Epithelial cell of proximal tubule (primary cell): ENCODE data around the gene BLOC1S1. TPM values are rescaled to one million over a fixed set of nuclear protein-coding genes. Genes with fewer than 3 reads are reported as not detected.

Experiments
- DNase-seq: peaks from one replicate; pipeline ENCODE4 v3.0.0-alpha.2; 2011; ENCODE audit warnings: low read depth
- H3K4me3 ChIP-seq: 2 replicates; pipeline ENCODE4 v1.5.1; 2011; ENCODE audit warnings: low read depth, mild to moderate bottlenecking, low read length
- total RNA-seq: library from RNA; depleted of rRNA; stranded (reverse); fragments of >200 nt; gene quantifications from 2 replicates; pipeline ENCODE4 v1.2.3, GENCODE V29; 2015
- TF ChIP-seq, protein P1 (sequence below): conservative IDR thresholded peaks from 2 replicates; pipeline ENCODE4 v1.5.1; 2012; ENCODE audit warnings: low read depth, mild to moderate bottlenecking, low read length

Gene BLOC1S1
- total RNA-seq, 1 donor from 2014 or later: 187 TPM

DNA sequence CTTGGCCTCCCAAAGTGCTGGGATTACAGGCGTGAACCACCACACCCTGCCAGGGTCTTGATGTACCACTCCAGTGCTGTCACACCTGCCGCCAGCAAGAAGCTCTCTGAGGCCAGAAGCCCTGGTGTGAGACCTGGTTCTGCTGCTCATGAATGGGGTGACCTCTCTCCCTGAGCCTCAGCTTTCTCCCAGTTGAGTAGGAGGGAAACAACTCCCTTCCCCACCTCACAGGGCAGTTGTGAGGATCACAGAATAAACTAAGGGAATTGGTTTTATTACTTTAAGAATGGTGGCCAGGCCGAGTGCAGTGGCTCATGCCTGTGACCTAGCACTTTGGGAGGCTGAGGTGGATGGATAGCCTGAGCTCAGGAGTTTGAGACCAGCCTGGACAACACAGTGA is 18.7 kb downstream of the BLOC1S1 start:
- DNase-seq: no peak
- TF ChIP-seq, protein P1, sequence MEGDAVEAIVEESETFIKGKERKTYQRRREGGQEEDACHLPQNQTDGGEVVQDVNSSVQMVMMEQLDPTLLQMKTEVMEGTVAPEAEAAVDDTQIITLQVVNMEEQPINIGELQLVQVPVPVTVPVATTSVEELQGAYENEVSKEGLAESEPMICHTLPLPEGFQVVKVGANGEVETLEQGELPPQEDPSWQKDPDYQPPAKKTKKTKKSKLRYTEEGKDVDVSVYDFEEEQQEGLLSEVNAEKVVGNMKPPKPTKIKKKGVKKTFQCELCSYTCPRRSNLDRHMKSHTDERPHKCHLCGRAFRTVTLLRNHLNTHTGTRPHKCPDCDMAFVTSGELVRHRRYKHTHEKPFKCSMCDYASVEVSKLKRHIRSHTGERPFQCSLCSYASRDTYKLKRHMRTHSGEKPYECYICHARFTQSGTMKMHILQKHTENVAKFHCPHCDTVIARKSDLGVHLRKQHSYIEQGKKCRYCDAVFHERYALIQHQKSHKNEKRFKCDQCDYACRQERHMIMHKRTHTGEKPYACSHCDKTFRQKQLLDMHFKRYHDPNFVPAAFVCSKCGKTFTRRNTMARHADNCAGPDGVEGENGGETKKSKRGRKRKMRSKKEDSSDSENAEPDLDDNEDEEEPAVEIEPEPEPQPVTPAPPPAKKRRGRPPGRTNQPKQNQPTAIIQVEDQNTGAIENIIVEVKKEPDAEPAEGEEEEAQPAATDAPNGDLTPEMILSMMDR: no peak
- no peak overlapping the region for H3K4me3 ChIP-seq

DNA sequence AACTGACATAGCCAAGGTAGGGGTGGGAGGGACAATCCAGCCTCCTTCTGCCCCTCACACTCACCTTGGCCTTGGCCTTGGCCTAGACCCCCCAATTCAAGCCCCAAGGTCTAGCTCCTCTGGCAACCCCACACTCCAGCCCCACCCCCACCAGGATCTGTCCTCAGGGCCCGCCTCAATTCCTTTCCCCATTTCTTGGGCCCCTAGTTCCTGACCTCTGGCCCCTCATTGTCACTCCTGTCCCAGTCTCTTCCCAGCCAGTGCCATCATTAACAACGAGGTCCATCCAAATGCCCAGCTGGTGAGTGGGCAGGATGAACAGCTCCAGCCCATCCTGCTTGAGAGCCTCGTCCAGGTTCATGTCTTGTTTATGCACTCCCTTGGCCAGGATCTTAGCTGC is 20.2 kb downstream of the BLOC1S1 start:
- TF ChIP-seq, protein P1: no peak
- DNase-seq: no peak
- no peak overlapping the region for H3K4me3 ChIP-seq

DNA sequence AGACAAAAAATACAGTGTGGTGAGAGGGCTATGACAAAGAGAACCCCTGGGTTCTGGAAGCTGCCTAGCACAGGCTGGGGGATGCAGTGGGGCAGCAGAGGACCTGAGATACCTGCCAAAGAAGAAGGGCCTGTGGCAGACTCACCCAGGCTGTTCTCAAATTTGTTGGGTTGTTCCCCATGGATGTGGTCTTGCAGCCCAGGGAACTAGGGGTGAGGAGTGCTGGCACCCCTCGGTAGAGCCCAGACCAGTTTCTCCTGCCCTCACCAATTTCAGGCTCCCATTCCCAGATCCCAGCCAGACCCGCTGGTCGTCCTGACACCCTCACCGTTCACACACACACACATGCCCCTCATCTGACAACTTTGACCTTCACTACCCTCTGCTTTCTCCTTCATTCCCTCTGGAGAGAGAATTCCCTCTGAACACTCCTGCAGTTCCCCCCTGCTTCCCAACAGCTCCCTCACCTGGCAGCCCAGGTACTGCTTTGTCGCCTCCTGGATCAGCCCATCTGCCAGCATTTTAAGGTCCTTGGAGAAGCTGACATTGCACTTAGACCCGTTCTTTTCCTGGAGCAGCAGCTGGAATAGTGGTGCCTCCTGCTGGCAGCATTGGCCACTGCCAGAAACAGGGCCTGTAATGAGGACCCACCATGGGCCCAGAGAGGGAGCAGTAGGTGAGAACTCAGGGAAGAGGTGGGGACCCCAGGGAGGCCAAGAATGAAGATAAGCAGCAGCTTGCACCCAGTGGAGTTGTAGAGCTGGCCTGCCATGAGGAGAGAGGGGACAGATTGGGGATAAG is 21.1 kb downstream of the BLOC1S1 start:
- no peak overlapping the region for H3K4me3 ChIP-seq
- DNase-seq: no peak
- TF ChIP-seq, protein P1: peak; percentile 98

DNA sequence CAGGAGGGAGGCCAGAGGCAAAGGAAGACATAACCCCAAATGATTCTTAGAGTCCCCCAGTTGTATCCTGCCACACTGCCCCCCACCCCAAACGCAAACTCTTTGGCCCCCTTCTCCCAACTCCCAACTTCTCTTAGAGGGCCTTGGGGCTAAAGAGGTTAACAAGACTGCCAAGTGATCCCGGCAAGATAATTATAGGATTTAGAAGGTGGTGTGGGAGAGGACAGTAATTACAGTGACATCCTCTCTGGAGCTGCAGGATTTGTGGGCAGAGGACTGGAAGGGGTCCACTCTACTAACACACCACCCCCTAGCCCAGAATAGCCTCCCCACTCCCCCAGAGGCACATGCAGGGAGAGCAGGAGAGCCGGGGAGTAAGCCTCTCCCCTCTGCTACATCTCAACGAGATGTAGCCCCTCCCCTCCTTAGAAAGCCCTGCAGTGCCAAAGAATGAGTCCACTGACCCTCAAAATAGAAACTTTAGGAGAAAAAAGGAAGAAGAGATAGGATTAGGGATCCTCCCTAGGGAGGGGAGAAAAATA is 21.8 kb downstream of the BLOC1S1 start:
- H3K4me3 ChIP-seq: peak overlapping the region; percentile 61
- TF ChIP-seq, protein P1: no peak
- DNase-seq: no peak

DNA sequence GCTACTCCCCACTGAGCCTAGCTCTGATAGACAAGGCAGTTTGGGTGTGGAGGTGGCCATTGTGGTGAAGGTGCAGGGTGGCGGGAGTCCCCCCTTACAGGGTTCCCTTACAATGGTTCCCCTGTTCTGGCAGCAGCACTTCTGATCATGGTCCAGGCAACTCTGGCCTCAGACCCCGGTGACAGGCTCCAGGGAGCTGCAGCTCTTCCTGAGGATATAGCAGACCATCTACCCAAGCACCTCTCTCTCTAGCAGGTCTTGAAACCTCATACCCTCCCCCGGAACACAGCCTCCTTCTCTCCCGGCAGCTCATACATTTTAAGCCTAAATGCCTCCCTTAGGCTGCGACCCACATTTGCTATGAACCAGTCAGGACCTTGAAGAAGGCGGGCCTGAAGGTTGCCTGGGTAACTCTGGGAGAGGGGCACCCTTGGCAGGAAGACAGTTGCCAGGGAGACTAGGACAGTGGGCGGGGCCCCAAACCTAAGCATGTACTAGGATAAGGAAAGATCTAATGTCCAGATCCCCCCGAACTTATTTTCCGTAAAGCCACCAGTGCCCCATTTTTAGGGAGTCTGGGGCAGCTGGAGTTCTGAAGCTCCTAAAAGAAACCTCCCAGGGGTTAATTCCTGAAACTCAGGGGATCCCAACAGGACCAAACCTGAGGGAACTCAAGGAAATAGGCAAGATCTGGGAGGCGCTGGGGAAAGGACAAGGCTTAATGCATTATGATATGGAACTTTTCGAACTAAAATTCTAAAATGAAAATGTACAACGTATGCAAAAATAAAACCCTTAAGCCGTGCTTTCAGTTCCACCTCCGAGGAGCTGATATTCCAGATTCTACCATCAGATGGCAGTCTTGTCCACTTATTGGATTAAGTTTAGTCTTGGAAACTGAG is 22.5 kb downstream of the BLOC1S1 start:
- TF ChIP-seq, protein P1: peak; percentile 78
- peak overlapping the region; percentile 61 for H3K4me3 ChIP-seq
- DNase-seq: no peak

DNA sequence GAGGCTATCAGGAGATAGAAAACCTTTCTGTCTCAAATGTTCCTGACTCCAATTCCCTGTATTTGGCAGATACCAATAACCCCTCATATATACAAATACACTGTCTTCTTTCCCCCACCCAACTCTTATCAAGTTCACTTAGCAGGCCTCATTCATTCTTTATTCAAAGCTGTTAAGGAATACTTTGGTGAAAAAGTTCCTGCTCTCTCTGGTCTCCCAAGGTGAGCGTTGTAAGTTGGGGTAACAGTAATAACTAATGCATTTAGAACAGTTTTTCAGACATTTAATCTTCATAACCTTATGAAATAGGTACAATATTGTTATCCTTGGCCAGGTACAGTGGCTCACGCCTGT is 23.2 kb downstream of the BLOC1S1 start:
- no peak for DNase-seq
- H3K4me3 ChIP-seq: peak overlapping the region; percentile 61
- TF ChIP-seq, protein P1: no peak
